Keratinocyte (primary cell): ENCODE data around the gene MTUS2.

Experiments
- EZH2 ChIP-seq: IDR thresholded peaks from one replicate; pipeline ENCODE4 v1.6.1; 2012; ENCODE audit warnings: inconsistent platforms, mild to moderate bottlenecking, low read length, moderate library complexity
- TF ChIP-seq, protein P1 (sequence below), 3 experiments: IDR thresholded peaks in 1 of 3; conservative IDR thresholded peaks in 1 of 3; optimal IDR thresholded peaks in 1 of 3; 2 replicates in 2 of 3; 3 replicates in 1 of 3; pipeline versions ENCODE3 to v1.5.1; 2011; ENCODE audit warnings: low read length in 3 of 3, mild to moderate bottlenecking in 3 of 3, moderate library complexity in 2 of 3, control low read depth in 1 of 3, inconsistent platforms in 1 of 3; ENCODE audit not compliant: insufficient read depth in 2 of 3; ENCODE audit errors: extremely low read depth in 1 of 3

DNA sequence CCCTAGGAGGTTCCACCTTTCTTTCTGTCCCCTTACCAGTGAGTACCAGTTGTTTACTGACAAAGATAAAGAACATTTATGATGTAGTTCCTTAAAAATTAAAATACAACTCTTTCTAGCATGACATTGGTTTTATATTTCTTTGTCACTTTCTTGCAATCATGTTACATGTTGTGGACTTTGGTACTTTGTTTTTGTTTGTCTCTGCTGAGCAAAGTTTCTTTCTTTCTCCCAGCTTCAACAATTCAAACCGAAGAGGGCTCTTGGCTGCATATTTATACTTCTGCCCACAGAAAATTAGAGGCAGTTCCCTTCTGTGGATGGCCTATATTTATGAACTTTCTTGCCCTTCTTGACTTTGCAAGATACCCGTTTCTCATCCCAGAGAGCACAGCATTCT lies 201.2 kb downstream of the MTUS2 start:
- TF ChIP-seq, protein P1, sequence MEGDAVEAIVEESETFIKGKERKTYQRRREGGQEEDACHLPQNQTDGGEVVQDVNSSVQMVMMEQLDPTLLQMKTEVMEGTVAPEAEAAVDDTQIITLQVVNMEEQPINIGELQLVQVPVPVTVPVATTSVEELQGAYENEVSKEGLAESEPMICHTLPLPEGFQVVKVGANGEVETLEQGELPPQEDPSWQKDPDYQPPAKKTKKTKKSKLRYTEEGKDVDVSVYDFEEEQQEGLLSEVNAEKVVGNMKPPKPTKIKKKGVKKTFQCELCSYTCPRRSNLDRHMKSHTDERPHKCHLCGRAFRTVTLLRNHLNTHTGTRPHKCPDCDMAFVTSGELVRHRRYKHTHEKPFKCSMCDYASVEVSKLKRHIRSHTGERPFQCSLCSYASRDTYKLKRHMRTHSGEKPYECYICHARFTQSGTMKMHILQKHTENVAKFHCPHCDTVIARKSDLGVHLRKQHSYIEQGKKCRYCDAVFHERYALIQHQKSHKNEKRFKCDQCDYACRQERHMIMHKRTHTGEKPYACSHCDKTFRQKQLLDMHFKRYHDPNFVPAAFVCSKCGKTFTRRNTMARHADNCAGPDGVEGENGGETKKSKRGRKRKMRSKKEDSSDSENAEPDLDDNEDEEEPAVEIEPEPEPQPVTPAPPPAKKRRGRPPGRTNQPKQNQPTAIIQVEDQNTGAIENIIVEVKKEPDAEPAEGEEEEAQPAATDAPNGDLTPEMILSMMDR (optimal IDR thresholded peaks at IDR 0.05 in 1 of 3, IDR thresholded peaks at IDR 0.05 in 1 of 3, conservative IDR thresholded peaks at IDR 0.05 in 1 of 3; ENCODE audit: extremely low read depth in 1 of 3, insufficient read depth in 2 of 3, low read length in 3 of 3), result no peak
- no peak for TF ChIP-seq EZH2
